ENCODE results near the gene ADGRF1. TPM values are rescaled to one million over a fixed set of nuclear protein-coding genes. Genes with fewer than 3 reads are reported as not detected.

The ADGRF1 gene
- total RNA-seq, 1 experiment from 2014 or later, result 104 TPM

GRCh38 chr6:47047097-47047478, 5.0 kb upstream of the ADGRF1 start:
- Histone ChIP-seq H3K27ac (ENCODE audit: low read length) (peak overlapping the region; percentile 95), H4K20me1 (ENCODE audit: low read length) (no peaks in the 10 kb centered on the region), H3F3A (ENCODE audit: low read length, unreplicated experiment) (peaks cover 12% of the 10 kb centered on the region), H3K4me3 (ENCODE audit: low read length) (no peak overlapping the region), H3K27me3 (ENCODE audit: low read length) (no peaks in the 10 kb centered on the region), H3K4me2 (ENCODE audit: low read length) (peak overlapping the region; percentile 49), H3K4me1 (ENCODE audit: insufficient read depth, low read length) (peaks cover 59% of the 10 kb centered on the region), H3K79me2 (ENCODE audit: low read length) (peaks cover 15% of the 10 kb centered on the region; the same call in 1 of the 2 replicates), H2AFZ (ENCODE audit: low read length) (no peak overlapping the region), H3K9ac (ENCODE audit: low read length) (peak overlapping the region; percentile 62), H3K36me3 (ENCODE audit: low read depth, low read length) (no peaks in the 10 kb centered on the region), H3K9me2 (replicated peaks; ENCODE audit: low read length) (no peaks in the 10 kb centered on the region), H3K9me3 (ENCODE audit: low read length) (no peaks in the 10 kb centered on the region)
- ChIA-PET POLR2A (ENCODE audit: unreplicated experiment) (interaction anchor here (0.6 kb wide), 2 partner anchors 12 to 697 kb away, joined by 3 read pairs; no protein-coding TSS in a partner anchor), CTCF (interaction anchor here (0.5 to 1.0 kb wide), 4 partner anchors 12 to 414 kb away, joined by 4 to 7 read pairs (median 5); no protein-coding TSS in a partner anchor)
- ATAC-seq, result no peak
- no peak for DNase-seq
- intact Hi-C loops (cut with micrococcal nuclease), result loop anchor here (1.0 to 10.0 kb wide), 8 partner anchors 53 to 632 kb away; no protein-coding TSS in a partner anchor
- no peak for TF ChIP-seq EZH2 (IDR thresholded peaks at IDR 0.05; ENCODE audit: low read length, unreplicated experiment)
- TF ChIP-seq EZH2phosphoT487 (IDR thresholded peaks at IDR 0.05; ENCODE audit: borderline replicate concordance, low read length), result no peak
- BruUV-seq (replicated peaks), result no TSS peak

GRCh38 chr6:47044397-47044796, 2.3 kb upstream of the ADGRF1 start:
- intact Hi-C loops (cut with micrococcal nuclease), result loop anchor here (1.0 to 10.0 kb wide), 4 partner anchors 9 to 630 kb away; partner anchors contain the start of gene TNFRSF21
- DNase-seq (peak; percentile 98), ATAC-seq (peak; percentile 66)
- Histone ChIP-seq H3K27ac (ENCODE audit: low read length) (peak overlapping the region; percentile 95), H3K9me3 (ENCODE audit: low read length) (no peaks in the 10 kb centered on the region), H3K4me3 (ENCODE audit: low read length) (peak overlapping the region; percentile 3; the same call in 1 of the 2 replicates), H3K9ac (ENCODE audit: low read length) (peak overlapping the region; percentile 89), H3K4me1 (ENCODE audit: insufficient read depth, low read length) (peaks cover 61% of the 10 kb centered on the region), H3K9me2 (replicated peaks; ENCODE audit: low read length) (no peaks in the 10 kb centered on the region), H3K4me2 (ENCODE audit: low read length) (peak overlapping the region; percentile 60), H3F3A (ENCODE audit: low read length, unreplicated experiment) (peaks cover 20% of the 10 kb centered on the region), H3K27me3 (ENCODE audit: low read length) (no peaks in the 10 kb centered on the region), H3K36me3 (ENCODE audit: low read depth, low read length) (0 out of 2 replicates have a peak, but pooled peaks cover 5% of the 10 kb centered on the region), H3K79me2 (ENCODE audit: low read length) (peaks cover 42% of the 10 kb centered on the region), H2AFZ (ENCODE audit: low read length) (no peak overlapping the region), H4K20me1 (ENCODE audit: low read length) (no peaks in the 10 kb centered on the region; the same call in 1 of the 2 replicates)
- ChIA-PET CTCF (no interaction called here), POLR2A (ENCODE audit: unreplicated experiment) (interaction anchor here (0.7 to 1.4 kb wide), 4 partner anchors 9 to 160 kb away, joined by 3 to 7 read pairs (median 5); no protein-coding TSS in a partner anchor)
- no TSS peak for BruUV-seq (replicated peaks)
- TF ChIP-seq EZH2phosphoT487 (IDR thresholded peaks at IDR 0.05; ENCODE audit: borderline replicate concordance, low read length) (no peak), EZH2 (IDR thresholded peaks at IDR 0.05; ENCODE audit: low read length, unreplicated experiment) (no peak)
- TF ChIP-seq, protein P1, sequence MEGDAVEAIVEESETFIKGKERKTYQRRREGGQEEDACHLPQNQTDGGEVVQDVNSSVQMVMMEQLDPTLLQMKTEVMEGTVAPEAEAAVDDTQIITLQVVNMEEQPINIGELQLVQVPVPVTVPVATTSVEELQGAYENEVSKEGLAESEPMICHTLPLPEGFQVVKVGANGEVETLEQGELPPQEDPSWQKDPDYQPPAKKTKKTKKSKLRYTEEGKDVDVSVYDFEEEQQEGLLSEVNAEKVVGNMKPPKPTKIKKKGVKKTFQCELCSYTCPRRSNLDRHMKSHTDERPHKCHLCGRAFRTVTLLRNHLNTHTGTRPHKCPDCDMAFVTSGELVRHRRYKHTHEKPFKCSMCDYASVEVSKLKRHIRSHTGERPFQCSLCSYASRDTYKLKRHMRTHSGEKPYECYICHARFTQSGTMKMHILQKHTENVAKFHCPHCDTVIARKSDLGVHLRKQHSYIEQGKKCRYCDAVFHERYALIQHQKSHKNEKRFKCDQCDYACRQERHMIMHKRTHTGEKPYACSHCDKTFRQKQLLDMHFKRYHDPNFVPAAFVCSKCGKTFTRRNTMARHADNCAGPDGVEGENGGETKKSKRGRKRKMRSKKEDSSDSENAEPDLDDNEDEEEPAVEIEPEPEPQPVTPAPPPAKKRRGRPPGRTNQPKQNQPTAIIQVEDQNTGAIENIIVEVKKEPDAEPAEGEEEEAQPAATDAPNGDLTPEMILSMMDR (conservative IDR thresholded peaks at IDR 0.05; ENCODE audit: low read depth, low read length), result no peak

GRCh38 chr6:47043286-47043685, 1.2 kb upstream of the ADGRF1 start:
- Histone ChIP-seq H3K9me3 (ENCODE audit: low read length) (no peaks in the 10 kb centered on the region), H3K36me3 (ENCODE audit: low read depth, low read length) (0 out of 2 replicates have a peak, but pooled peaks cover 5% of the 10 kb centered on the region), H3K27ac (ENCODE audit: low read length) (peak overlapping the region; percentile 95), H3K79me2 (ENCODE audit: low read length) (peaks cover 53% of the 10 kb centered on the region), H3K4me2 (ENCODE audit: low read length) (peak overlapping the region; percentile 92), H2AFZ (ENCODE audit: low read length) (no peak overlapping the region), H4K20me1 (ENCODE audit: low read length) (no peaks in the 10 kb centered on the region; the same call in 1 of the 2 replicates), H3K27me3 (ENCODE audit: low read length) (no peaks in the 10 kb centered on the region), H3F3A (ENCODE audit: low read length, unreplicated experiment) (peaks cover 20% of the 10 kb centered on the region), H3K9ac (ENCODE audit: low read length) (peak overlapping the region; percentile 85), H3K4me3 (ENCODE audit: low read length) (no peak overlapping the region), H3K4me1 (ENCODE audit: insufficient read depth, low read length) (peaks cover 70% of the 10 kb centered on the region), H3K9me2 (replicated peaks; ENCODE audit: low read length) (no peaks in the 10 kb centered on the region)
- DNase-seq (no peak), ATAC-seq (no peak)
- CTCF ChIA-PET, result no interaction called here
- intact Hi-C loops (cut with micrococcal nuclease), result loop anchor here (5.0 to 10.0 kb wide), 3 partner anchors 264 to 628 kb away; partner anchors contain the start of gene TNFRSF21
- POLR2A ChIA-PET (ENCODE audit: unreplicated experiment), result interaction anchor here (0.7 kb wide), 1 partner anchor 694 kb away, joined by 3 read pairs; no protein-coding TSS in a partner anchor
- TF ChIP-seq EZH2 (IDR thresholded peaks at IDR 0.05; ENCODE audit: low read length, unreplicated experiment) (no peak), EZH2phosphoT487 (IDR thresholded peaks at IDR 0.05; ENCODE audit: borderline replicate concordance, low read length) (no peak)
- TF ChIP-seq, protein P1 (conservative IDR thresholded peaks at IDR 0.05; ENCODE audit: low read depth, low read length), result no peak
- no TSS peak for BruUV-seq (replicated peaks)

Data from PC-3 (cell line).